ENCODE results near the gene MAPK7.

MAPK7 gene

DNA sequence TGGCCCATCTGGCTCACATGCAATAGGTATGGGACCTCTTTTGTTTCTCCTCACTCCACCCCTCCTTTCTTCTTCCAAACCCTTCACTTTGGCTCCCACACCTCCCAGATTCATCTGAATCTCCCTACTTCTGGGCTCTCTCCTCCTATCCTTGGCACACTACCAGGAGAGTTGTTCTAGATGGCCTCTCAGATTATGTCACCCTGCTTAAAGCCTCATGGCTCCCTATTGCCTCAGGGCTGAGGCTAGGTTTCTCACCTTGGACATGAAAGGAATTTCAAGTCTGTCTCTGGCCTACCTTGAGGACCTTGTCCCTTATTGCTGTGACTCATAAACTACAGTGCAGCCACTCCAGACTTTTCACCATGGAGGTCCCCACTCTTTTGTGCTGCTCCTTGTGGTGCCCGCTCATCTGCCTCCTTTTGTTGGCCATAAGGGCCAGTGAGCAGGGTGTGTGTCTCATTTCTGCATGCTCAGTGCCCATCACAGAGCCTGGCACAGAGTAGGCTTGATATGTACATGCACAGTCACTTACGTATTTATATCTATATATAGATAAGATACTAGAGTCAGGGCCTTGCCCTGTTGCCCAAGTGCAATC lies 9.7 kb downstream of the MAPK7 start:
- TF ChIP-seq CTCF (IDR thresholded peaks at IDR 0.05; ENCODE audit: extremely low read depth, insufficient read depth, missing control alignments) = no peak
- in situ Hi-C loops (cut with MboI; ENCODE audit: low pct_unique_long_range_greater_than_20kb, low sequenced_read_pairs, unreplicated experiment) = no loop called here
- no peak for DNase-seq (ENCODE audit: low spot score)

DNA sequence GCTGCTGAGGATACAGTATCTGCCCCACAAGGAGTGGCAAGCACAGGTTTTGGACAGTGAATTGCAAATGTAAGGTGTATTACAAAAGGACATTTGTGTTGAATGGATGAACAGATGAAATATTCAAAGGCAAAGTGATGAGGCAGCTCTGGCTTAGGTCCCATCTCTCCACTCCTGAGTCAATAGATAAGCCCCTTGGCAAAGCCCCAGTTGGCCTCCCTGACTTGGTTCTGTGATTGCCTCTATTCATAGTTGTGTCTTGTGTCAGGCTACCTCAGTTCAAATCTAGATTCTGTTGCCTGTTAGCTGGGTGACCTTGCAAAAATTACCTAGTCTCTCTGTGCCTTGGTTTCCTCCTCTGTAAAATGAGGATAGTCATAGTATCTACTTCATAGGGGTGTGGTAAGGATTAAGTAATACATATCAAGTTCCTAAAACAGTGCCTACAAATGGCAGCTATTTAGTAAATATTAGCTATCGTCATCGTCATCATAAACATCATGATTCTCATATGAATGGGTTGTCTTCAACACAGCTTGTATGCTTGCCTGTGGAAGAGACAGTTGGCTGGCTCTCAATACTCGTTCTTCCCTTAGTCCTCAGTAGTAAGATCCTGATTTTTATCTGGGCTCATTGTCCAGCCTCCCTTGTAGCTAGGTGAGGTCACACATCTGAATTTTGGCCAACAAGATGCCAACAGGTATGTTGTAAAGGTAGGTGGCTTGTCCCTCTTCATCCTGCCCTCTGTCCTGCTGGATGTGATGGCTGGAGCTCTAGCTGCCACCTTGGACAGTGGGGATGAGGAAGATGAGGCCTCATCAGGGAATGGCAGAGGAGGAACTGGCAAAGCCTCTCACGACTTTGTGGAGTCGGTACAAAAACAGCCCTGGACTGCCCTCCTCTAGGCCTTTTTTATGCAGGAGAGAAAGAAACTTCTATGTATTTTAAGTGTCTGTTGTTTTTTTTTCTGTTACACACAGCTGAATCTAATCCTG lies 10.8 kb downstream of the MAPK7 start:
- in situ Hi-C loops (cut with MboI; ENCODE audit: low pct_unique_long_range_greater_than_20kb, low sequenced_read_pairs, unreplicated experiment) = no loop called here
- TF ChIP-seq CTCF (IDR thresholded peaks at IDR 0.05; ENCODE audit: extremely low read depth, insufficient read depth, missing control alignments) = no peak
- no peak for DNase-seq (ENCODE audit: low spot score)

- TF ChIP-seq CTCF (IDR thresholded peaks at IDR 0.05; ENCODE audit: extremely low read depth, insufficient read depth, missing control alignments) = no peak
- no peak for DNase-seq (ENCODE audit: low spot score)
- in situ Hi-C loops (cut with MboI; ENCODE audit: low pct_unique_long_range_greater_than_20kb, low sequenced_read_pairs, unreplicated experiment) = no loop called here
Observed at GRCh38 chr17:19390951-19391350, 12.7 kb downstream of the MAPK7 start.

DNA sequence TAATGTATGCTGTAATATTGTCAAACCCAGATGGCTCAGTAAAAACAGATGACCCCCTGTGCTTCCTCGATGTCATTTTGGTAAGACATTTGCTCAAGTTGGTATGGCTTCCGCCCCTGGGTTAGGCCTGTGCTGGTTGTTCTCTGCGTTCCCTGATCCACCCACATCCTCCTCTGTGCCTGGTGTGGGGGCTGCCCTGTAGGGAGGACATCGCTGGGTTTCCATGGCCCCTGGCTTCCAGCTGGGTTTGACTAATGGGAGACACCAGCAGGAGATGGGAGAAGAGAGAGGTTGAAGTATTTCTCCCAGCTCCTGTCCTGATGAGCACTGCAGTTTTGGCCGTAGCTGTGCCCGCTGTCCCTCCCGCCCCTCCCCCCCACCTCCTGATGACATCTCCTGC lies 13.1 kb downstream of the MAPK7 start:
- TF ChIP-seq CTCF (IDR thresholded peaks at IDR 0.05; ENCODE audit: extremely low read depth, insufficient read depth, missing control alignments) = no peak
- no peak for DNase-seq (ENCODE audit: low spot score)
- in situ Hi-C loops (cut with MboI; ENCODE audit: low pct_unique_long_range_greater_than_20kb, low sequenced_read_pairs, unreplicated experiment) = no loop called here

GRCh38 chr17:19392303-19392702 lies 14.0 kb downstream of the MAPK7 start:
- no peak for TF ChIP-seq CTCF (IDR thresholded peaks at IDR 0.05; ENCODE audit: extremely low read depth, insufficient read depth, missing control alignments)
- in situ Hi-C loops (cut with MboI; ENCODE audit: low pct_unique_long_range_greater_than_20kb, low sequenced_read_pairs, unreplicated experiment) = no loop called here
- no peak for DNase-seq (ENCODE audit: low spot score)

DNA sequence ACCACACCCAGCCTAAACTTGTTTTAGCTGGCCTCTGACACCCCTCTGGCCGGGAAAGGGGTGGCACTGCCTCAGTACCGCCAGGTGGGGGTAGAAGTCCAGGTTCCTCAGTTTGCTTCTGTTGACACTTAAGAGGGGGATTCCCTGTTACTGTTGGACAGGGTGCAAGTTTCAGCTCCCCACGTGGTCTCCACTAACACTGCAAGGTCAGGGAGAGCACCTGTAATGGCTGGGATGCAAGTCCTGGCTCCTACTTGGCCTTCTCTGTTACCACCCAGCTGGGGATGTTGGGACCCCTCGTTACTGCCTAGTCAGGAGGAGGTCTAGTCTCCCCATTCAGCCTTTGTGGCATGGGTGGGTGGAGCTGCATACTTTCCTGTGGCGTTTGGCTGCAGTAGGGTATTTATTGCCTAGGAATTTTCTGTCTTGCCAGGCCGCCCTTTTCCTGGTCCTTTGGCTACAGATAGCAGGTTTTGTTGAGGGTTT lies 19.3 kb downstream of the MAPK7 start:
- in situ Hi-C loops (cut with MboI; ENCODE audit: low pct_unique_long_range_greater_than_20kb, low sequenced_read_pairs, unreplicated experiment) = no loop called here
- TF ChIP-seq CTCF (IDR thresholded peaks at IDR 0.05; ENCODE audit: extremely low read depth, insufficient read depth, missing control alignments) = peak; percentile 58
- no peak for DNase-seq (ENCODE audit: low spot score)
